ENCODE data around the gene ACTR10. TPM values are rescaled to one million over a fixed set of nuclear protein-coding genes. Genes with fewer than 3 reads are reported as not detected.

The ACTR10 gene
- total RNA-seq, 1 donor from 2014 or later = 58.1 TPM

DNA sequence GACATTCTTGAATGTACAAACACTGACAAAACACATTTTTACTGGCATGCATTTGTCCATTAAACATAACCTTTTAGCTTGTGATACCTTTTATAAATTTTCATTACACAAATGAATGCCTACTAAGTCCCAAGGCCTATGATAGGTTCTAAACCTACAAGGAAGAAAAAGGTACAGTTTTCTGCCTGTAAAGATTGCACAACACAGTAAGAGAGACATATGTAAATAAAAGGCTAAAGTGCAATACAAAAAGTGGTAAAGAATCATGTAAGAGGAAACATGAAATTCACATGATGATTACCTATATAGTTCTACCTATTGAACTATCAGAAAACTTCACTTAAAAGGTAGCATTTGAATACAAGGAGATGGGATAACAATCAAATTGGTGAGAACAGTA is 83.8 kb downstream of the ACTR10 start:
- Histone ChIP-seq H3K27ac (no peak overlapping the region), H3K27me3 (ENCODE audit: low read depth) (no peaks in the 10 kb centered on the region), H3K36me3 (peaks cover 78% of the 10 kb centered on the region), H3K4me3 (no peak overlapping the region), H3K4me1 (peaks cover 62% of the 10 kb centered on the region), H3K9me3 (no peaks in the 10 kb centered on the region)
- intact Hi-C loops (cut with DNase I) = no loop called here
- TF ChIP-seq, protein P1, sequence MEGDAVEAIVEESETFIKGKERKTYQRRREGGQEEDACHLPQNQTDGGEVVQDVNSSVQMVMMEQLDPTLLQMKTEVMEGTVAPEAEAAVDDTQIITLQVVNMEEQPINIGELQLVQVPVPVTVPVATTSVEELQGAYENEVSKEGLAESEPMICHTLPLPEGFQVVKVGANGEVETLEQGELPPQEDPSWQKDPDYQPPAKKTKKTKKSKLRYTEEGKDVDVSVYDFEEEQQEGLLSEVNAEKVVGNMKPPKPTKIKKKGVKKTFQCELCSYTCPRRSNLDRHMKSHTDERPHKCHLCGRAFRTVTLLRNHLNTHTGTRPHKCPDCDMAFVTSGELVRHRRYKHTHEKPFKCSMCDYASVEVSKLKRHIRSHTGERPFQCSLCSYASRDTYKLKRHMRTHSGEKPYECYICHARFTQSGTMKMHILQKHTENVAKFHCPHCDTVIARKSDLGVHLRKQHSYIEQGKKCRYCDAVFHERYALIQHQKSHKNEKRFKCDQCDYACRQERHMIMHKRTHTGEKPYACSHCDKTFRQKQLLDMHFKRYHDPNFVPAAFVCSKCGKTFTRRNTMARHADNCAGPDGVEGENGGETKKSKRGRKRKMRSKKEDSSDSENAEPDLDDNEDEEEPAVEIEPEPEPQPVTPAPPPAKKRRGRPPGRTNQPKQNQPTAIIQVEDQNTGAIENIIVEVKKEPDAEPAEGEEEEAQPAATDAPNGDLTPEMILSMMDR (IDR thresholded peaks at IDR 0.05) = no peak
- ATAC-seq (no peak), DNase-seq (no peak)

DNA sequence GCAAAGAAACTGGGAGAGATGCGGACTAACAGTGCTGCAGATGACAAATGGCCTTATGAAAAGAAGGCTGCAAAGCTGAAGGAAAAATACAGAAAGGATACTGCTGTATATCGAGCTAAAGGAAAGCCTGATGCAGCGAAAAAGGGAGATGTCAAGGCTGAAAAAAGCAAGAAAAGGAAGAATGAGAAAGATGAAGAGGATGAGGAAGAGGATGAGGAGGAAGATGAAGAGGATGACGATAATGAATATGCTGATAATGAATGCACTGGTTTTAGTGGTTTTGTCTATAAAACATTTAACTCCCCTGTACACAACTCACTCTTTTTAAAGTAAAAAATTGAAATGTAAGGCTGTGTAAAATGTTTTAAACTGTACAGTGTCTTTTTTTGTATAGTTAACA is 85.2 kb downstream of the ACTR10 start:
- peaks cover 78% of the 10 kb centered on the region for H3K36me3 ChIP-seq
- intact Hi-C loops (cut with DNase I) = no loop called here
- no peaks in the 10 kb centered on the region for H3K9me3 ChIP-seq
- no peaks in the 10 kb centered on the region for H3K27me3 ChIP-seq (ENCODE audit: low read depth)
- ATAC-seq (no peak), DNase-seq (no peak)
- H3K4me1 ChIP-seq = peaks cover 69% of the 10 kb centered on the region
- no peak overlapping the region for H3K4me3 ChIP-seq
- TF ChIP-seq, protein P1 (IDR thresholded peaks at IDR 0.05) = no peak
- H3K27ac ChIP-seq = no peak overlapping the region

Other genes starting within 250 kb of the ACTR10 start
- gene ARMH4, start 47.9 kb upstream of the ACTR10 start, total RNA-seq = 2.1 TPM
- 132 TPM for gene PSMA3, start 44.7 kb downstream of the ACTR10 start, total RNA-seq
- 37.9 TPM for gene ARID4A, start 98.4 kb downstream of the ACTR10 start, total RNA-seq
- gene TOMM20L, start 195.8 kb downstream of the ACTR10 start, total RNA-seq = not detected
- gene TIMM9, start 227.4 kb downstream of the ACTR10 start, total RNA-seq = 28.5 TPM
- gene KIAA0586, start 227.6 kb downstream of the ACTR10 start, total RNA-seq = 13.8 TPM

Data from lower lobe of right lung (tissue), 2 donors.